GM12875 (cell line): ENCODE measurements around the gene SLC22A4.

ENCODE experiments used
- H3K4me3 ChIP-seq: one replicate; pipeline ENCODE4 v1.5.1; 2011; ENCODE audit warnings: low read depth, low read length, control low read depth
- CTCF ChIP-seq: IDR thresholded peaks from 2 replicates; pipeline ENCODE4 v1.5.1; 2011; ENCODE audit warnings: low read depth, mild to moderate bottlenecking, control low read depth, inconsistent platforms, low read length, moderate library complexity, borderline replicate concordance; ENCODE audit not compliant: insufficient read depth

The SLC22A4 gene

GRCh38 chr5:132363431-132364112, 69.4 kb downstream of the SLC22A4 start:
- TF ChIP-seq CTCF, result no peak
- no peak overlapping the region for H3K4me3 ChIP-seq

GRCh38 chr5:132364319-132364718, 70.1 kb downstream of the SLC22A4 start:
- TF ChIP-seq CTCF, result no peak
- no peak overlapping the region for H3K4me3 ChIP-seq

GRCh38 chr5:132365213-132365612, 71.0 kb downstream of the SLC22A4 start:
- TF ChIP-seq CTCF, result no peak
- no peak overlapping the region for H3K4me3 ChIP-seq

GRCh38 chr5:132368186-132368585, 74.0 kb downstream of the SLC22A4 start:
- no peak for TF ChIP-seq CTCF
- H3K4me3 ChIP-seq, result no peak overlapping the region

GRCh38 chr5:132369007-132369473, 74.8 kb downstream of the SLC22A4 start:
- peak overlapping the region; percentile 69 for H3K4me3 ChIP-seq
- TF ChIP-seq CTCF, result no peak

- H3K4me3 ChIP-seq, result peak within 1 kb of the TSS; percentile 69
- no peak for TF ChIP-seq CTCF
Measured at GRCh38 chr5:132369474-132370180, 75.4 kb downstream of the SLC22A4 start, which contains the start of gene SLC22A5. Gene SLC22A5 (plus strand): TSS chr5:132369710. CDS start chr5:132369973, 263 bp downstream.
